A673 (cell line): ENCODE results near the gene SMTN. TPM values are rescaled to one million over a fixed set of nuclear protein-coding genes. Genes with fewer than 3 reads are reported as not detected.

ENCODE experiments used
- Bru-seq: library from RNA; stranded (reverse); fragments of 400-500 nt; gene quantifications from one replicate; lab custom pipeline; 2021; lab: Mats Ljungman, UMichigan
- BruChase-seq, 2 experiments: library from RNA; stranded (reverse); fragments of 400-500 nt; gene quantifications; one replicate each; lab custom pipeline; 2021; lab: Mats Ljungman, UMichigan
- BruUV-seq: library from RNA; stranded (reverse); fragments of 400-500 nt; replicated peaks from 2 replicates; lab custom pipeline; 2021; lab: Mats Ljungman, UMichigan
- CTCF ChIA-PET: fragments of 300-600 bp; sonication (Branson Sonifier 250); formaldehyde crosslinking; loops from one replicate; lab custom pipeline; 2022; ENCODE audit warnings: antibody characterized with exemption; lab: Charles Lee
- POLR2A ChIA-PET: fragments of 300-600 bp; sonication (Branson Sonifier 250); formaldehyde crosslinking; loops from one replicate; lab custom pipeline; 2022; ENCODE audit warnings: antibody characterized with exemption; ENCODE audit not compliant: low non-redundant PET; lab: Charles Lee
- DNase-seq: peaks from one replicate; pipeline ENCODE4 v3.0.0-alpha.2; 2015; ENCODE audit warnings: low spot score
- H3K27ac ChIP-seq: fragments of 200-600 bp; sonication (generic); 2 replicates; pipeline ENCODE4 v1.5.1; 2016; ENCODE audit warnings: mixed run types, low read depth, mild to moderate bottlenecking, mixed read lengths, antibody characterized with exemption, low read length; ENCODE audit not compliant: poor library complexity, severe bottlenecking
- H3K27me3 ChIP-seq: fragments of 200-600 bp; sonication (generic); replicated peaks from 2 replicates; pipeline ENCODE4 v1.6.1; 2017; ENCODE audit warnings: mixed run types, low read depth, mild to moderate bottlenecking, mixed read lengths, antibody characterized with exemption, low read length; ENCODE audit not compliant: insufficient read depth, poor library complexity
- H3K36me3 ChIP-seq: fragments of 200-600 bp; sonication (generic); 2 replicates; pipeline ENCODE4 v1.6.1; 2016; ENCODE audit warnings: mixed run types, mild to moderate bottlenecking, mixed read lengths, antibody characterized with exemption, low read length; ENCODE audit not compliant: insufficient read depth, poor library complexity, severe bottlenecking
- H3K4me1 ChIP-seq: fragments of 200-600 bp; sonication (generic); 2 replicates; pipeline ENCODE4 v1.6.1; 2017; ENCODE audit warnings: mixed run types, mild to moderate bottlenecking, mixed read lengths, antibody characterized with exemption, low read length; ENCODE audit not compliant: insufficient read depth, poor library complexity, severe bottlenecking
- H3K4me3 ChIP-seq: fragments of 200-600 bp; sonication (generic); 2 replicates; pipeline ENCODE4 v1.5.1; 2016; ENCODE audit warnings: low read depth, mixed run types, mild to moderate bottlenecking, mixed read lengths, low read length; ENCODE audit not compliant: poor library complexity, severe bottlenecking
- H3K9me3 ChIP-seq: fragments of 200-600 bp; sonication (generic); 2 replicates; pipeline ENCODE4 v1.6.1; 2016; ENCODE audit warnings: mixed run types, low read depth, mild to moderate bottlenecking, mixed read lengths, antibody characterized with exemption, low read length; ENCODE audit not compliant: poor library complexity, severe bottlenecking
- CTCF ChIP-seq: fragments of 300-800, 200-600 bp; sonication (generic); conservative IDR thresholded peaks from 2 replicates; pipeline ENCODE4 v1.5.1; 2017; ENCODE audit warnings: low read depth, mild to moderate bottlenecking, antibody characterized with exemption, low read length, moderate library complexity, mixed read lengths
- EZH2 ChIP-seq: fragments of 200-600 bp; sonication (generic); IDR thresholded peaks from 2 replicates; pipeline ENCODE4 v1.6.1; 2017; ENCODE audit warnings: borderline replicate concordance, low read depth, mild to moderate bottlenecking, mixed read lengths, antibody characterized with exemption, low read length; ENCODE audit not compliant: poor library complexity, severe bottlenecking
- intact Hi-C: fragments of 100-400 bp; cut with micrococcal nuclease; formaldehyde crosslinking; loops from one replicate; pipeline ENCODE4 v1.10.0; 2022; ENCODE audit not compliant: unreplicated experiment
- long read RNA-seq: library from polyadenylated mRNA; stranded (forward); transcript quantifications from one replicate; pipeline ENCODE4 v2.0.0, GENCODE V29; 2022
- total RNA-seq: library from RNA; stranded (reverse); gene quantifications from 2 replicates; pipeline ENCODE4 v1.2.3, GENCODE V29; 2021

The SMTN gene
- 40.0 and 43.7 TPM in 2 replicates for total RNA-seq
- Bru-seq, nascent RNA = percentile 44 among the genes with signal in this experiment
- BruChase-seq, experiment 1, labeled RNA remaining after a 2-hour chase = percentile 46 among the genes with signal in this experiment
- percentile 55 among the genes with signal in this experiment for BruChase-seq, experiment 2, labeled RNA remaining after a 6-hour chase
- long read RNA-seq, transcript SMTN-201 (21 exons, 3,295 nt) = major isoform, 17 of 39 reads
- long read RNA-seq, partial matches to known transcripts = 13 of 39 reads
- long read RNA-seq, other reads (novel, unspliced or antisense) = 9 of 39 reads

- peak; percentile 93 for DNase-seq
- TF ChIP-seq CTCF = no peak
- TF ChIP-seq EZH2 = no peak
- H3K4me3 ChIP-seq = peak within 1 kb of the TSS; percentile 62
- ChIA-PET POLR2A (interaction anchor here (0.5 kb wide), 1 partner anchor 238 kb away, joined by 5 read pairs; no protein-coding TSS in a partner anchor), CTCF (no interaction called here)
- BruUV-seq = no TSS peak
- no peaks in the 10 kb centered on the region for H3K36me3 ChIP-seq
- intact Hi-C loops = loop anchor here (5.0 kb wide), 2 partner anchors 114 to 319 kb away; partner anchors contain the start of genes MORC2 and TUG1
- H3K9me3 ChIP-seq = no peaks in the 10 kb centered on the region
- no peaks in the 10 kb centered on the region for H3K27me3 ChIP-seq
- H3K27ac ChIP-seq = peak within 1 kb of the TSS; percentile 89
- H3K4me1 ChIP-seq = peaks cover 18% of the 10 kb centered on the region
Measured at GRCh38 chr22:31080848-31081649, at the start of gene SMTN. Gene SMTN (plus strand): TSS chr22:31081318. CDS start chr22:31083259, 1,941 bp downstream.

- no peak overlapping the region for H3K27ac ChIP-seq
- TF ChIP-seq CTCF = 0 out of 2 replicates have a peak, but pooled peaks have one; percentile 17
- no peak for TF ChIP-seq EZH2
- no peak overlapping the region for H3K4me3 ChIP-seq
- no peaks in the 10 kb centered on the region for H3K4me1 ChIP-seq
- no peaks in the 10 kb centered on the region for H3K27me3 ChIP-seq
- DNase-seq = peak; percentile 45
- intact Hi-C loops = no loop called here
- H3K9me3 ChIP-seq = no peaks in the 10 kb centered on the region
- ChIA-PET POLR2A (no interaction called here), CTCF (no interaction called here)
- no peaks in the 10 kb centered on the region for H3K36me3 ChIP-seq
- no TSS peak for BruUV-seq
Measured at GRCh38 chr22:31036671-31037550, 44.2 kb upstream of the SMTN start.

- Histone ChIP-seq H3K9me3 (no peaks in the 10 kb centered on the region), H3K27me3 (no peaks in the 10 kb centered on the region), H3K4me1 (no peaks in the 10 kb centered on the region), H3K36me3 (no peaks in the 10 kb centered on the region), H3K4me3 (no peak overlapping the region), H3K27ac (no peak overlapping the region)
- DNase-seq = no peak
- CTCF ChIA-PET = no interaction called here
- POLR2A ChIA-PET = interaction anchor here (0.6 kb wide), 1 partner anchor 1349 kb away, joined by 3 read pairs; no protein-coding TSS in a partner anchor
- BruUV-seq = no TSS peak
- intact Hi-C loops = no loop called here
- TF ChIP-seq EZH2 = no peak
- TF ChIP-seq CTCF = no peak
Measured at GRCh38 chr22:31038686-31039085, 42.4 kb upstream of the SMTN start.
